ENCODE measurements around the gene TNF.
A peak's percentile ranks its signal among the peaks of the same experiment; 100 is the strongest.
"Not testable (repeated sequence)": the region's sequence is repeated elsewhere in the genome, so short reads cannot be mapped to it uniquely, and the experiment has no call there.

The TNF gene

DNA sequence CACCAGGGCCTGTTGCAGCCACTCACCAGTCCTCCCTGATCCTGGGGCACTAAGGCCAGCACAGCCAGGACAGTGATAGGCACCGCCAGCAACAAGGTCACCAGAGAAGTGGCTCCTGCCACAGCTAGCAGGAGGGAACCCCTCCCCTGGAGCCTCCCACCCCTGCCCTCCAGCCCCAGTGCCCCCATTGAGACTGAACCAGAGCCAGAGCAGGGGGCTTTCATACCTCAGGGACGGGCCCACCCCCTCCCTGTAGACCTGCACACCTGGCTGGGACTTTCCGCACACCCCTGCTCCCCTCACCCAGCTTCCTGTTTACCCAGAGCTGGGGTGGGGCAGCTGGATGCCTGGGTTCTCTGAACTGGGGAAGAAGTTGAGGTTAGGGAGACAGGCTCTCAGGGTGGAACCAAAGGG, 6.9 kb downstream of the TNF start, which contains the start of gene LTB:
Gene LTB, minus strand, starts transcription at position 195 of the 414 bp plus-strand sequence. Its CDS starts 7 bp downstream, at position 188.
- FAIRE-seq (no peak), DNase-seq (ENCODE audit: insufficient read length, low spot score) (no peak)
- TF ChIP-seq, protein P1, sequence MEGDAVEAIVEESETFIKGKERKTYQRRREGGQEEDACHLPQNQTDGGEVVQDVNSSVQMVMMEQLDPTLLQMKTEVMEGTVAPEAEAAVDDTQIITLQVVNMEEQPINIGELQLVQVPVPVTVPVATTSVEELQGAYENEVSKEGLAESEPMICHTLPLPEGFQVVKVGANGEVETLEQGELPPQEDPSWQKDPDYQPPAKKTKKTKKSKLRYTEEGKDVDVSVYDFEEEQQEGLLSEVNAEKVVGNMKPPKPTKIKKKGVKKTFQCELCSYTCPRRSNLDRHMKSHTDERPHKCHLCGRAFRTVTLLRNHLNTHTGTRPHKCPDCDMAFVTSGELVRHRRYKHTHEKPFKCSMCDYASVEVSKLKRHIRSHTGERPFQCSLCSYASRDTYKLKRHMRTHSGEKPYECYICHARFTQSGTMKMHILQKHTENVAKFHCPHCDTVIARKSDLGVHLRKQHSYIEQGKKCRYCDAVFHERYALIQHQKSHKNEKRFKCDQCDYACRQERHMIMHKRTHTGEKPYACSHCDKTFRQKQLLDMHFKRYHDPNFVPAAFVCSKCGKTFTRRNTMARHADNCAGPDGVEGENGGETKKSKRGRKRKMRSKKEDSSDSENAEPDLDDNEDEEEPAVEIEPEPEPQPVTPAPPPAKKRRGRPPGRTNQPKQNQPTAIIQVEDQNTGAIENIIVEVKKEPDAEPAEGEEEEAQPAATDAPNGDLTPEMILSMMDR (IDR thresholded peaks at IDR 0.05; ENCODE audit: insufficient read depth, missing control alignments), result no peak

GRCh38 chr6:31585491-31585890, 10.1 kb downstream of the TNF start:
- no peak for DNase-seq (ENCODE audit: insufficient read length, low spot score)
- TF ChIP-seq, protein P1 (IDR thresholded peaks at IDR 0.05; ENCODE audit: insufficient read depth, missing control alignments), result peak; percentile 21
- FAIRE-seq, result no peak

DNA sequence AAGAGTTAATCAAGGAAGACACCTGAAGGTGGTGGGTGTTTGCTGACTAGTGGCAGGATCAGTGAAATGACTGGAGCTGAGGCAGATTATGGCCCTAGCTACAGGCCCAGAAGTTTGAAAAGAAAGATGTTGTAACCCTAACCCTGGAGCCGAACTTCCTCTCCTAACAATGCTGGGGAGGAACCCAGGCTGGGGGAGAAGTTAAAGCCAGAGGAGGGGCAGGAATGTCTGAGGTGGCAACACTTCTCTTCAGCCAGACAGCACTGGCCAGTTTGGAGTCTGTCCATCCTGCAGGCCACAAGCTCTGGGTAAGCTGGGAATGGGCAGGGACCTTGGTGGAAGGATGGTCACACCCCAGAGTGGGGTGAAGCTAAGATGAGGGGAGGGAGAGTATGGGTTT, 10.6 kb downstream of the TNF start, which contains the start of gene LST1:
Gene LST1, plus strand, starts transcription at position 270 of the 400 bp plus-strand sequence. CDS start 1,023 bp downstream, outside the sequence.
- TF ChIP-seq, protein P1 (IDR thresholded peaks at IDR 0.05; ENCODE audit: insufficient read depth, missing control alignments), result no peak
- no peak for DNase-seq (ENCODE audit: insufficient read length, low spot score)
- no peak for FAIRE-seq

GRCh38 chr6:31586599-31587281, 11.4 kb downstream of the TNF start:
- DNase-seq (ENCODE audit: insufficient read length, low spot score) (no peak), FAIRE-seq (no peak)
- TF ChIP-seq, protein P1 (IDR thresholded peaks at IDR 0.05; ENCODE audit: insufficient read depth, missing control alignments), result no peak

- FAIRE-seq (no peak), DNase-seq (ENCODE audit: insufficient read length, low spot score) (no peak)
- TF ChIP-seq, protein P1 (IDR thresholded peaks at IDR 0.05; ENCODE audit: insufficient read depth, missing control alignments), result no peak
Measured at GRCh38 chr6:31587791-31588777, 12.7 kb downstream of the TNF start.

GRCh38 chr6:31588871-31589650, 13.7 kb downstream of the TNF start:
- DNase-seq (ENCODE audit: insufficient read length, low spot score) (no peak), FAIRE-seq (no peak)
- TF ChIP-seq, protein P1 (IDR thresholded peaks at IDR 0.05; ENCODE audit: insufficient read depth, missing control alignments), result no peak

GRCh38 chr6:31590691-31591090, 15.3 kb downstream of the TNF start:
- FAIRE-seq; DNase-seq (ENCODE audit: insufficient read length, low spot score): not testable (repeated sequence)

Measured in D721Med (cell line).